ENCODE measurements around the gene CLHC1.

Gene CLHC1

DNA sequence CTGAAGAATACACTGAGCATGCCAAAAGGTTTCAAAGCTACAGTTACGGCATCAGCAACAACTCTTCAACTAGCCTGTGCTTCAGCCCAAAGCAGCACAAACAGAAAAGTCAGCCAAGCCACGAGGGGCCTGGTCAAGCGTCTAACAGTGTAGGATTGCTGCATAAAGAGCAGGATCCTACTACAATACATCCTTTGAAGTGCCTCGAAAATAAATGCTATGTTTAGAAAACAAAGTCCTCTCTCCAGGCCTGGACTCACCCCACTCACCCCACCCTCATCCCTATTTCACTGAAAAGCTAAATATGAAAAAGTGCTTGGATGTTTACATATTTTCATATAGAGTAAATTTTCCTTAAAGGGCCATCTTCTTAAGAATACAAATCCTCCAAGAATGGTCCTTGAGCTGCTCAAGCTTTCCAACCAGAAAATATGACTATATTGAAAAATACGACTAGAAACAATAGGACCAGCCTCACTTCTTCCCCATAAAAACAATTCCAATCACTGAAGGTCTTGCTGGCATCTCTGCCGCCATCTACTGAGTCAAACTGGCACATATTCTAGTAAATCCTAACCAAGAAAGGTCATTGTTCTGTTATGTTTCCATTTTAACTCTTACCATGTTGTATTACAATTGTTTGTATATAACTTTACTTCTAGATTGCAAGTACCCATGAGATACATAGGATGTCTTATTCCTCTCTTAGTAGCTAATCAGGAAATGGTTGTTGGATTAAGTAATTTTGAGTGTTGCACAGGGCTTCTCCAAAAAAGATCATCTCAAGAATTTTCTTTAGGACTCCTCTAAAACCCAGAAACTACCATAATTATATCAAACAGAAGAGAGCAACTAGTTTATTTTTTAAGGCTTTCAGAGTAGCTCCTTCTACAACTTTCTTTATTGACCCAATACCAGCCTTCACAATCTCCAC, 63.6 kb downstream of the CLHC1 start:
- DNase-seq: no peak

DNA sequence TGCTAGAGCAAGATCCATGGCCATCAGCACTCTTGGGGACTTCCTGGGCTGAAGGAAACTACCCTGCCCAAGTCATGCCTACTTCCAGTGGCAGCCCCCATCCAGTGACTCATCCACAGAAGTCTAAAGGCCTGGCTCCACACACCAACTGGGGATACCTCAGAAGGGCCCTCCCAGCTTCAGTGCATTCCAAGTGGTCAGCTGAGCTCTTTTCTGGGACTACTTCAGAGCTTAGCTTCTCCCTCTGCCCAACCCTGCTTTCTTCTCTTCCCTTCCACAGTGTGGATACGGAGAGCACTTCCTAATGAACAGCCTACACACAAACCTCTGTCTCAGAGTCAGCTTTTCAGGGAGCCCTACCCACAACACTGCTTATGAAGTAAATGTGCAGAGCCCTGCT, 66.5 kb downstream of the CLHC1 start:
- no peak for DNase-seq

DNA sequence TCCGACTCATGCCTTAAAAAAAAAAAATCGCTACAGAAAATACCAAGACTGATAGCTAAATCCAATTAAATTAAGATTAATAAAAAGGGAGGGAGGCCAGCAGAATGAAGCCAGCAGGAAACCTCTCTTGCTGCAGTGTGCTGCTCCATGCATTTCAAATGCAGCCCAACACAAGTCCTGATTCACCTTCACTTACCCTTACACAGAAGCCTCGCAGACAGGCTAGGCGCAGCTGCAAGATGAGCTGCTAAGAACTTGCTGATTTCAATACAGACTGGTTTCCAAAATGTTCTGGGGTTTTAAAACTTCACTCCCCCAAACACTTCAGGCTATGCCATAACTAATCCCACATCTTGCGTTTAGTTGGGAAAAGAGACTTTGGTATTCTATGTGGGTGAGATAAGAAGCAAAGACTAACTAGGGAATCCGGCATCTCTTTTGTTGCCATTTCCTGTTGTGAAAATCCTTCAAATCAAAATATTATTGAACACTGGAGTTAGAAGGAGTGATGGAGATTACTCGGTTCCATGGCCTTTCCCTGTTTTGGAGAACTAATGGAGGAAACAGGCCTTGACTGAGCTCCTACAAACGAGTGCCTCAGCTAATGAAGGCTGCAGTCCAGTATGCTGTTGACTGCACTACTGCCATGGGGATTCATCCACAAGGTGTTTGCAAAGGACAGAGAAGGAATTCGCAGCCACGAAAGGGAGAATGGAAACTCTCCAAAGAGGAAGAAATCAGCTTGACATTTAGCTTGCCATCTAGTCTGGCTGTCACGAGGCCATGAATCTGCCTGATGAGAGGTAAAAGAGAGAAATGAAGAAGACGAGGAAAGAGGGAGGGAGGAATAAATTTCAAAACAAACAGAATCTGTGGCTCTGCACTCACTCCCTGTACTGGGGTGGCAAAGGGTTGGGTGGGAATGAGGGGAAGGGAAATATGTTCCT, 67.3 kb downstream of the CLHC1 start:
- no peak for DNase-seq

DNA sequence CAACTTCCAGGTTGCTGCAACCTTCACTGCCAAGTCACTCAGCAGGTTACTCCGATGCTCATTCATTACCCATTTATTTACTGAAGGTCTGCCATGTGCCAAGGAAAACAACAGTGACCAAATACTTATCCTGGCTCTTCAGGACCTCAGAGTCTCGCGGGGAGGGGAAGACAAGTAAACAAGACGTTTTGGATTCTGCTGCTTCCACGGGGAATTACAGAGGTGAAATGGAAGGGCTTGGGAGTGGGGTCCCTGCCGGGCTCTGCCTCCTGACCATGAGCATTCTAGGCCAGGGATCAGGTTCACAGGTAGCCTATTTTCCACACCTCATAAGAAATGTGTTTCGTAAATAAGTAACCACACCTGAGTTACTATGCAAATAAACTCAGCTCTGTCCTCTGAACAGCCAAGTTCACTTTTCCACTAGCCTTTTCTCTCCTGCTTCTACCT, 68.1 kb downstream of the CLHC1 start:
- no peak for DNase-seq

DNA sequence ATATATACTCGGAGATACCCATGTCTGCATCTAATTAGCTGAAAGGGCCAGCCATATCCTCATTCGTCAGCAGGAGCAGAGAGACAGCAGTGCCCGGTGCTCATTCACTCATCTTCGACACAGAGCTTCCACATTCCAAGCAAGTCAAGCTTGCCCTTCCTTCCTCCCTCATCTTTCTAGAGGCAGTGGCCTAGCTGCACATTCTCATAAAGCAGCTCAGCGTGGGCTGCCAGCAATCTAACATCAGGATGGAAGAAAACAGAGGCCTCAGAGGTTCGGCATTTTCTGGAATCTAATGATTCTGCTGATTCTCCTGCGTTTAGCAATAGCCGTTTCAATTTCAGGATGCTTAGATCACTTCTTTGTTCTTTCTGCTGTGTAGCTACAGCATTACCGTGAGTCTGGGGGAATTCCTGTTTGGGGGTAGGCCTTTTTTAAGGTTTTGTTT, 68.8 kb downstream of the CLHC1 start:
- no peak for DNase-seq

DNA sequence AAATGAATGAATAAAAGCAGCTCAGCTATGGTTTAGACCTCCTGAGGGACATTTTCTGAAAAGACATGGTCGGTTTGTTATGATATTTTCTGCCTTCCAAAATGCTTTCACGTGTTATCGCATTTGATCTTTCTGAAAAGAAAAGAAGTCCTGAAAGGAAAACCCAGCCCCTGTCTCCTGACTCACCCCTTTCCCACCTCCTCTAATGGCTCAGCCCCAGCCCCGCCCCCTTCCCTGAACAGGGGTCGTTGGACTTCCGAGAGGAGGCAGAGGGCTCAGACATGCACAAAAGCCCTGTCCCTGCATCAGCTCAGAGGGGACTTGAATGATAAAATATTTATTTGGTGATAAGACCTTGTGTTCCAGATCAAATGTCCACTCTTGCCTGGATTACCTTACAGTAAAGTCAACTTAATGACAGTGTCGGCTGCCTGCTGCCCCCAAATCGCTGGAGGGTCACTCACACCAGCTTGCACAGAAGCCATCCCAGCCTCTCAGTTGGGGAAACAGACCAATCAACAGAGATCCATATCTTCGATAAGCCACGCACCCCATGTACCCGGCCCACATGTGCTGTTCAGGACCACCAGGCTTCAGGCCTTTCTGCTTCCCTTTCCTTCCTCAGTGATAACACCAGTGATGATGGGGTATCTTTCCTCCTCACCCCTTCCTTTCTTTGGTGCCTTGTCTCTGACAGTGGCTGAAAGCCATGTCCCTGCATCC, 69.6 kb downstream of the CLHC1 start:
- no peak for DNase-seq

DNA sequence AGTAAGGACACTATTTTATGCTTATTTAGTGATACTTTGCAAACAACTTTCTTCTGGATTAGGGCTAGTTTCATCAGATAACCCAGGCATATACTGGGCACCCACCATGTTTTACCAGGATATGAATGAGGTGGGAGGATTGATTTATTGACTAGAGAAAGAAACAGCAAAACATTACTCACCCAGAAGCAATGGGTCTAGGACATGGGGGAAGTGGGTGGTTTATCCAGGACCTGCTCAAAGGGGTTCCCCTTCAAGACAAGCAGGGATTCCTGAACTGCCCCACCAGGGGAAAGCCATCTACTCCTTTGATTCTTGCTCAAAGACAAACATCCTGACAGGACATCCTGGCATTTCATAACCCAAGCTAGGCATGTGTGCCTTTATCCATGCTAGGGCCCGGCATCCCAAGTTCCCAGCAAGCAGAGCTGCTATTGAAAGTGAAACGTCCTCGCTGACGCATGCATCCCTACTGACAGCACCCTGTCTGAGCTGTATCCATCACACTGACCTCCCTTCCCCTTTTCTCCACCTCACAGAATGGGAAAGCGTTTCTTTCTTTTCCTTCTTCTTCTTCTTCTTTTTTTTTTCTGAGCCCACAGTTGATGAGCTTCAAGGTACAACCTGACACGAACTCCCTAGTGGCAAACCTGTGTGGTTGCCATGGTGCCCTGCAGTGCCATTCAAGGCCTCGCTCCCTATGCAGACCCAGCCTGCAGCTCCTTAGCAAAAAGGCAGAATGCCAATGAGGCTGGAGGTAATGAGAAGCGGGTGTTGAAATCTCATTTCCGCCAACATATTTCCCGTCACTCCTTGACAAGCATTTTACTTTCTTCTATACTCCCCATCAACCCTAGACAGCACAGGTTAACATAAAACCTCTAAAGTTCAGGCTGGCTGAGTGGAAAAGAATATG, 70.5 kb downstream of the CLHC1 start:
- no peak for DNase-seq

DNA sequence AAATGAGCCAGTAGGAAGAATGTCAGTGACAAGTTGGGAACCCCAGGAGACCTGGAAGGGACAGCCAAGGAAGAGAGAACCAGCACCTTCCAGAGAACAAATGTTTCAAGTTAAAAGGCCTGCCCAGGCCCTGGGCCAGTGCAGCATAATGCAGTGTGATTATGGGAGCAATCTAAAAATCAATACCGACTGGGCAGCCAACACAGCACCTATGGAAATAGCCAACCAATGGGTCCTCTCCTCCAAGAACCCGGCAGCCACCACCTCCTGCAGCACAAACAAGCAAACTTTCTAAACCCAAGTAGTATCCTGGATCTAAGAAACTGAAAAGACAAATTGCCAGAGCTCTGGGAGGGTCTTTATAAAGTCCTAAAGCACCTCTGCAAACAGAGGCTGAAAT, 71.7 kb downstream of the CLHC1 start:
- no peak for DNase-seq

DNA sequence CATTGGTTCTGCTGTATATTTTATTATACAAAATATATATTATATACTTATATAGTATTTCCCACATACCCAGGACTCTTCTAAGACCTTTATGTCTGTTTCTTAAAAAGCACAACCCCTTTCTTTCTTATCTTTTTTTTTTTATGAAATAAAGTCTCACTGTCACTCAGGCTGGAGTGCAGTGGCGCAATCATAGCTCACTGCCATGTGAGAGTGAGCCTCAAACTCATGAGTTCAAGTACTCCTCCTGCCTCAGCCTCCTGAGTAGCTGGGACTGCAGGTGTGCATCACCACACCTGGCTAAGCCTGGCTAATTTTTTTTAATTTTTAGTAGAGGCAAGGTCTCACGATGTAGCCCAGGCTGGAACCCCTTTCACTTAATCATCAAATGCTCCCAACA, 72.3 kb downstream of the CLHC1 start:
- DNase-seq: no peak

DNA sequence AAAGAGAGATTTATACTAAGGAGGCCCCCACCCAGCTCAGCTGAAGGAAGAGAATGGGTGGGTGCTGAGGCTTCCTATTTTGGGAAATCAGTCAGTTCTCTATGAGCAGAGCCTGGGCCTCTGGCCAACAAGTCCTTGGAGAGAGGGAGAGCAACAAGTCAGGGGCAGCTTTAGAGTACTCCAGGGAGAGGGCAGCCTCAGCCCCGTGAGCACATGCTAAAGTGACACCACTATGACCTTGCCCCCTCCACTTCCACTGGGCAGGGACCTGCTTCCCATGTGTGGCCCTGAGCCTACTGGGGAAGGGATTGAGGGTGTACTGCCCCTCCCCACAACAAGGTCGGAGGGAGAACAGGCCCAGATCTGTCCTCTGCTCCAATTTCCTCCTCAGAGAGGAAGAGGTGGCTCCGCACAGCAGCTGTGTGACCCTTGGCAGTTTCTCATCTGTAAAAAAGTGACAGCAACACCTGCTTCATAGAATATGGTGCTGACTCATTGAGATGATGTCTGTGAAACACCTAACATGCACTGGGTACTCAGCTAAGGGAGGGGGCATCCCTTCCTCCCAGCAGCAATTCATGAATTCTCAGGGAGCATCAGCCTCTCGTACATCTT, 72.9 kb downstream of the CLHC1 start:
- DNase-seq: no peak

DNA sequence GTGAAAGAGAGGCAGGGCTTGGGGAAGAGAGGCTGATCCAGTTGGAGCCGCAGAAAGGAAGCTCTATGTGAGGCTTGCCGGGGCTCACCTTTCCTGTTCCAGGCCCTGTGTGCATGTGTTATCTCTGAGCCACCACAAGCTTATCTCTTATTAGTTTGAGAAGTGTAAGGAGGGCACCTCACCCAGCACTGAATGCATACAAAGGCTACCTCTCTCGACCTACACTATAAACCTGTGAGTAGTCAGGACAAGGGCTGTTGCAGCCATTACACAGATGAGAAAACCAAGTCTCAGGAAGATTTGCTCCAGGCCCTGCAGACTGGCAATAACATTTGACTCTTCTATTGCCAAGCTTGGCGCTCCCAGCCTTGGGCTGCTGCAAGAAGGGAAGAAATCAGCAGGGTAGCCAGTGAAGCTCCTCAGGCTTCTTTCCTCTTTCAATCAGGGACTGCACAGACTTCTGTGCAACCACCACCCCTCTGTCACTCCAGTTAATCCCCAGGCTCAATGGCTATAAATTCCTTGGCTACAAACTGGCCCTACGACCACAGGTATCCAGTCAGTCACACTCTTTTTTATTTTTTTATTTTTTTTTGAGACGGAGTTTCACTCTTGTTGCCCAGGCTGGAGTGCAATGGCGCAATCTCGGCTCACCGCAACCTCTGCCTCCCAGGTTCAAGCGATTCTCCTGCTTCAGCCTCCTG, 73.8 kb downstream of the CLHC1 start:
- no peak for DNase-seq

DNA sequence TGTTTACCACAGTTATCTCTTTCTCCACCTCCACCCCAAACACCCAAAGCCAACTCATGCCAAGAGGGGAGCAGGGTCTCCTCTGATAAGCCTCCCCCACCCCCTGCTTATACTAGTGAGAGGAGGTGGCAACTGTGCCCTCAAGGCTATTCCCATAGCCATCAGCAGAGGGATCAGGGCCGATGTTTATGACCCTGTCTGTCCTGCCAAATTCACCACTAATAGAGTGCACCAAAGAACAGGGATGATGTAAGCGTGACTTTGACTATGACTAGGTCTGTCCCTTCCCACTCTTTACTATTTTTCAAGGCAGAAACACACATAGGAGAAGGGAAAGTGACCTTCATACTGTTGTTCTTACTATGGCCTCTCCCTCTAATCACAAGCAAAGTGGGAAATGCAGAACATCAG, 74.6 kb downstream of the CLHC1 start:
- no peak for DNase-seq

DNA sequence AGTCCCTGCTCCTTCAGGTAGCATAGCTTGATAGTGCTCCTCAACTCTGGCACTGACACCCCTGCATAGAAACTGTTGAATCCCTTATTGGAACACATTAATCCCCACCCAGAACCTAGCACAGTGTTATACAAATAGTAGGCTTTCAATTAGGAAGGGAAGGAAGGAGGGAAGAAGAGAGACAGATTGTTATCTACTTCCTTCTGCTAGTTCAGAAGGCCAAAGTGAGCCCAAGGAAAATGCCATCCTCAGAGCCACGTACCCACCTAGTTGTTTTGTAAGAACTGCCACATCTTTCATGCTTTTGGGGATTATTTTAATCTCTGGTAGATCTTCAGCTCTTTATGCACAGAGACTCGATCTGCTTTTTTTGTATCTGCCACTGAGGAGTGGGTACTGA, 75.1 kb downstream of the CLHC1 start:
- DNase-seq: no peak

DNA sequence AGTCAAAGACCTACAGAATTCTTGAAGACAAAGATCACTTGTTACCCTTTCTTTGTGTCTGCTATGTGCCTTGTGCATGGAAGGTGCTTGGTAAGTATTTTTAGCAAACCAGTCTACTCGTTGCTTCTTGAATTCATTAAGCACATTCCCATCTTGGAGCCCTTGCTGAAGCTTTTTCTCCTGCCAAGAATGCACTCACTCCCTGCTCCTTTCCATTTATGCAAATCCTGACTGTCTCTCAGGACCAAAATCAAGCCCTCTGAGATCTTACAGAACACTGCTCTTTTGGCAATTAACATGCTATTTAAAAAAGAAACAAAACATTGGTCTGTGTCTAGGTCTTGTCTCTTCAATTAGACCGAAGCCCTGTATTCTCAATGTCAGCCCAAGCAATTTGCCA, 75.8 kb downstream of the CLHC1 start:
- DNase-seq: no peak

DNA sequence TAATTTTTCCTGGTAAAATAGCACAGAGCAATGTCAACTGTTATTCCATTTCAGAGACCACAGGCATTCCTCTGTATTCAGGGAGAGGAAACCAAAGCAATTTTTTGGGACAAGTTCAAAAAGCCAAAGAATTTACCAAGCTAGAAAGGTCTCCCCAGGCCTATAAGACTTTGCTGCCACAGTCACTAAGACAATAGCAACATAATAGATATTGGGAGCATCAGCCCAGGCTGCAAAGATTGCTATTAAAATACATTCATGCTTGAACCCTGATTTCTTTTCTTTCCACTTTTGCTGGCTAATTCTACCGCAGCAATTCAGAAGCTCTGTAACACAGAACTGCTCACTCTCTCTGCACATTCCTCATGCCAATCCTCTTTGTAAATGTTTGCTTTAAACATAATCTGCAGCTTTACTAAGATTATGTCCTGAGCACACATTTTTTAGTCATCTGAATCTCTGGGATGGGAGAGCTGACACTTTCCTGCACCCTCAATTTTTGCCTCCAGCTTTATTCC, 76.3 kb downstream of the CLHC1 start:
- DNase-seq: no peak

DNA sequence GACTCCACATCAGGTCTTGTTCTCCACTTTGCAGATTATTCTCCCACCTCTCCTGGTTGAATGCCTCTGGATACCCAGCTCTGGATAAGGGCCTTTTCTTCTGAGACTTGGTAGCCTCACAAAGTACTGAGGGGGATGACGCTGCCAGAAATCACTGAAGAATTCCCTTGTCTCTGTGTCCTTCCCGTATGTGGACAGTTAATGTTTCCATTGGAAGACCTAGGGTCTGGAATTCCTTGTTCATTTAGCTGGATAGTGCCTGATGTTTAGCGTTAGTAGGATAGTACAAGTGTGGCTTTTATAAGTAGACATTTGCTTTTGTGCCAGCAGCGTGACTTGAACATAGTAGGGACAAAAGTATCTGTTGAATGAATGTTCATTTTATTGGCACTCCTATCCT, 76.9 kb downstream of the CLHC1 start:
- no peak for DNase-seq

DNA sequence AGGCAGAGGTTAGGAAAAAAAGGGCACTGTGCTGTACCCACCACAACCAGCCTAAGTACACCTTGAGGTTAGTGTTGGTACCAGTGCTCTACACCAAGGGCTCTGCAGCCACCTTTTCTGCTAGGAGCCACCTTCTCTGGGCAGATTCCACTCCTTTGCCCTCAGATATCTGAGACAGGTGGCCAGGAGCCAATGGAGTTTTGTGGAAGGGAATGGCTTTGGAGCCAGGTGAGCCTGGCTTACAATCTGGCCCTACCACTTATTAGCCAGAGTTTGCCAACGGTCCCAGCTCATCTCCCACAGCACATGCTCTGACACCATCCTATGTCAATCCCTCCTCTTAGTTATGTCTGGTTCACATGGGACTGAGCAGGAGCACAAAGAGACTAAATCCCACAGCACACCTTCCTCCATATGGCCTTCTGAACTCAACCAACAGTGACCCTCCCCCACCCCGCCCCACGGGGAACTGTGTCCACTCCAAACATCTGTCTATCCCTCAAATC, 77.5 kb downstream of the CLHC1 start:
- no peak for DNase-seq

DNA sequence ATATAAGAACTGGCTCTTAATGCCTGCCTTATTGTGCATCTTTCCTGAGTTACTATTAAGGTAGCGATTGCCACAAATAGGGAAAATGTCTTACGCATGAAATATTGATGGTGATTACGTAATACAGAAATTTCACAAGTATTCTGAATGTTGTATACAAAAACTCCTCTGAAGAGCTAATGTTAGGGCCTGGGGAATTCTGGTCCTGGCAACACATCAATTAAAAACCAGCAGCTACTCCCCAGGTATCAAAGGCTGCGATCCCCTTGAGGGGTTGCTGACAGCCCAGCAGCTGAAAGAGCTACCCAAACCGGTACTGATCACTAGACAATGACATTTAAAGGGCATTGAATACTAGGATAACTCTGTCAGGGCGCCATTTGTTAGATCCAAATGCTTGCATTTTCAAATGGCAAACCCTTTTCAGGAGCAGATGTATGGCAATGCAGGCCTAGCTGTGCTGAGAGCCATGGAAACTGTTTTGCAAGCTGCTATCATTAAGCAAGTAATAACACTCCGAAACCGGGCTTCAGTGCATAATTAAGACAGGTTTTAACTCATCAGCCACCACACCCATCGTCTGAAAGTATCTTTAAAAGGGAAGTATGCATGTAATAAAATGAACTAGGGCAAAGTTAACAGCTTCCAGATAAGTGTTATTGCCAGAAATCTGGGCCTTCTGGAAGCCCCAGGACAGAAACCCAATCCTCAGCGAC, 78.4 kb downstream of the CLHC1 start:
- DNase-seq: no peak

All from activated CD8-positive, alpha-beta memory T cell treated with anti-CD3 and anti-CD28 coated beads, Interleukin-2, amount 50 U/mL, for 48 hours (primary cell).